Upper lobe of left lung (tissue), 6 donors: Measurements from ENCODE around the gene CCDC86. TPM values are rescaled to one million over a fixed set of nuclear protein-coding genes. Genes with fewer than 3 reads are reported as not detected.
A peak's percentile ranks its signal among the peaks of the same experiment; 100 is the strongest.

Source experiments
- ATAC-seq, 2 donors: fragments of 200-7000 bp; cut with Tn5 transposase; one replicate each; pipeline ENCODE4 v1.9.1; 2022; ENCODE audit warnings: mild to moderate bottlenecking in 2 of 2, moderate library complexity in 2 of 2; ENCODE audit not compliant: low FRiP score in 2 of 2
- DNase-seq, 2 donors: peaks; one replicate each; pipeline ENCODE4 v3.0.0-alpha.2; 2019 to 2020
- H3K27ac ChIP-seq, 4 donors: fragments of 200-600 bp; sonication (generic); one replicate each; pipeline ENCODE4 v1.5.1; 2016 to 2019
- H3K27me3 ChIP-seq, 4 donors: fragments of 200-600 bp; sonication (generic); one replicate each; pipeline ENCODE4 v1.5.1; 2017 to 2019
- H3K36me3 ChIP-seq, 4 donors: fragments of 200-600 bp; sonication (generic); one replicate each; pipeline ENCODE4 v1.5.1; 2016 to 2019
- H3K4me1 ChIP-seq, 4 donors: fragments of 200-600 bp; sonication (generic); one replicate each; pipeline ENCODE4 v1.5.1; 2018 to 2019
- H3K4me3 ChIP-seq, 4 donors: fragments of 200-600 bp; sonication (generic); one replicate each; pipeline ENCODE4 v1.5.1; 2017 to 2019; ENCODE audit warnings: mild to moderate bottlenecking in 2 of 4, moderate library complexity in 1 of 4
- H3K9me3 ChIP-seq, 4 donors: fragments of 200-600 bp; sonication (generic); one replicate each; pipeline ENCODE4 v1.5.1; 2018 to 2019
- CTCF ChIP-seq, 6 experiments: fragments of 450-650 bp in 4 of 6; fragments of 200-600 bp in 2 of 6; sonication (generic) in 2 of 6; IDR thresholded peaks; one replicate each; pipeline ENCODE4 v1.5.1; 2016 to 2019; ENCODE audit warnings: antibody characterized with exemption in 6 of 6
- EP300 ChIP-seq, 4 donors: sonication (generic); formaldehyde crosslinking; IDR thresholded peaks; one replicate each; pipeline ENCODE4 v1.5.1; 2017; ENCODE audit warnings: antibody characterized with exemption in 4 of 4, control low read depth in 2 of 4
- POLR2A ChIP-seq, 4 donors: fragments of 450-650 bp; IDR thresholded peaks; one replicate each; pipeline ENCODE4 v1.5.1; 2016 to 2017; ENCODE audit warnings: antibody characterized with exemption in 4 of 4, mild to moderate bottlenecking in 2 of 4
- POLR2AphosphoS5 ChIP-seq, 2 donors: sonication (generic); formaldehyde crosslinking; IDR thresholded peaks; one replicate each; pipeline ENCODE4 v1.5.1; 2017; ENCODE audit warnings: antibody characterized with exemption in 2 of 2
- WGBS, 2 donors: methylation state at CpG; one replicate each; pipeline ENCODE4 v1.1.5; 2017 to 2018; 5-methylcytosine and 5-hydroxymethylcytosine counted together
- total RNA-seq, 6 donors: library from RNA; depleted of rRNA in 4 of 6; stranded (reverse); fragments of >200 nt in 4 of 6; gene quantifications; one replicate each; pipeline versions ENCODE4 v1.1.0 to v1.2.1, GENCODE V29; 2016 to 2021
- donor health status: DM: no; HTN: no; CAD: no; lungs with moderate emphysema.
- donor health status: DM: no; HTN: yes; CAD: no; lungs with severe emphysema.

CCDC86 gene
- total RNA-seq, 6 donors from 2014 or later = 9.0 to 25.1 (median 17.9) TPM

DNA sequence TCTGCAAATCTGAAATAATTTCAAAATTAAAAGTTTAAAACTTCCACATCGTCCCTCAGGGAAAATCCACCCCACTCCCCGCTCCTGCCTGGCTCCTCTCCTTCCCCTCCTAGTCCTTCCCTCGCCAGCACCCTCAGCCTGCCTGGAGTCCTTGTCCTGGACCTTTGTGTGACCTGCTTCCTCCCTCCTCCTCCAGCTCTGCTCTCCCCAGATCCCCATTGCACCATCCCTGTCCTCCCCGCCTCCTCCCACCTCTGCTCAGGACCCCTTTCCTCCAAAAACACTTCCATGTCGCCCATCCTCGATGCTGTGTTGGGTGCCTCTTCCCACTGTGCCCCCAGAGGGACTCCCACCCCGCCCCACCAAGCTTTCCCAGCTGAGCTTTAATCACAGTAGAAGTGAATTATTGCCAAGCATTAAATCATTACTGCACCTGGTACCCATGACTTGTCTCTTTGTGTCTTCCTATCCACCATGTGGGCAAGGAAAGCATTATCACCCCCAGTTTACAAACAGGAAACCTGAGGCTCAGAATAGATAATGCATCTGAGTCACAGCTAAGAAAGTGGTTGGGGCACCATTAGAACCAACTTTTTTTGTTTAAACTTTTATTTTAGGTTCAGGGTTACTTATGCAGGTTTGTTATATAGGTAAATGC is 23.1 kb downstream of the CCDC86 start:
- TF ChIP-seq POLR2AphosphoS5 (IDR thresholded peaks at IDR 0.05) = no peak
- TF ChIP-seq POLR2A (IDR thresholded peaks at IDR 0.05) = no peak
- no peak for TF ChIP-seq EP300 (IDR thresholded peaks at IDR 0.05)
- TF ChIP-seq CTCF (IDR thresholded peaks at IDR 0.05) = no peak
- DNase-seq = peak in 1 of 2 donors; percentile 10

GRCh38 chr11:60866911-60867870 is 25.3 kb downstream of the CCDC86 start, which contains the start of gene ZP1:
TSS of gene ZP1 (plus strand) at chr11:60867542. CDS start at chr11:60867562, 20 bp downstream.
- Histone ChIP-seq H3K4me3 (no peak within 1 kb of the TSS), H3K27ac (no peak within 1 kb of the TSS), H3K4me1 (peaks cover 0 to 11% (median 8%) of the 10 kb centered on the region in 4 donors), H3K36me3 (no peaks in the 10 kb centered on the region), H3K9me3 (no peaks in the 10 kb centered on the region), H3K27me3 (no peaks in the 10 kb centered on the region)
- 77 to 79% methylated on average over 7 to 12 of the region's 13 CpGs for WGBS, 2 donors
- DNase-seq (peak; percentile 18 to 65), ATAC-seq (peak in 1 of 2 donors; percentile 5)
- TF ChIP-seq EP300 (IDR thresholded peaks at IDR 0.05) = no peak
- TF ChIP-seq POLR2A (IDR thresholded peaks at IDR 0.05) = no peak
- no peak for TF ChIP-seq CTCF (IDR thresholded peaks at IDR 0.05)
- TF ChIP-seq POLR2AphosphoS5 (IDR thresholded peaks at IDR 0.05) = no peak

More for the DNA sequence above, 23.1 kb downstream of the CCDC86 start:
- Histone ChIP-seq H3K27me3 (no peaks in the 10 kb centered on the region), H3K36me3 (no peaks in the 10 kb centered on the region), H3K4me3 (no peak overlapping the region), H3K9me3 (no peaks in the 10 kb centered on the region), H3K27ac (no peak overlapping the region), H3K4me1 (no peaks in the 10 kb centered on the region)
- 76 to 79% methylated on average over 7 of the region's 7 CpGs for WGBS, 2 donors
- no peak for ATAC-seq

GRCh38 chr11:60867871-60868681 is 26.2 kb downstream of the CCDC86 start:
- Histone ChIP-seq H3K4me3 (no peak overlapping the region), H3K36me3 (no peaks in the 10 kb centered on the region), H3K27me3 (no peaks in the 10 kb centered on the region), H3K4me1 (peaks cover 0 to 18% (median 9%) of the 10 kb centered on the region in 4 donors), H3K27ac (no peak overlapping the region), H3K9me3 (no peaks in the 10 kb centered on the region)
- 79 to 90% methylated on average over 7 to 10 of the region's 10 CpGs for WGBS, 2 donors
- DNase-seq (peak in 1 of 2 donors; percentile 0), ATAC-seq (no peak)
- TF ChIP-seq EP300 (IDR thresholded peaks at IDR 0.05) = no peak
- no peak for TF ChIP-seq CTCF (IDR thresholded peaks at IDR 0.05)
- no peak for TF ChIP-seq POLR2A (IDR thresholded peaks at IDR 0.05)
- TF ChIP-seq POLR2AphosphoS5 (IDR thresholded peaks at IDR 0.05) = no peak

DNA sequence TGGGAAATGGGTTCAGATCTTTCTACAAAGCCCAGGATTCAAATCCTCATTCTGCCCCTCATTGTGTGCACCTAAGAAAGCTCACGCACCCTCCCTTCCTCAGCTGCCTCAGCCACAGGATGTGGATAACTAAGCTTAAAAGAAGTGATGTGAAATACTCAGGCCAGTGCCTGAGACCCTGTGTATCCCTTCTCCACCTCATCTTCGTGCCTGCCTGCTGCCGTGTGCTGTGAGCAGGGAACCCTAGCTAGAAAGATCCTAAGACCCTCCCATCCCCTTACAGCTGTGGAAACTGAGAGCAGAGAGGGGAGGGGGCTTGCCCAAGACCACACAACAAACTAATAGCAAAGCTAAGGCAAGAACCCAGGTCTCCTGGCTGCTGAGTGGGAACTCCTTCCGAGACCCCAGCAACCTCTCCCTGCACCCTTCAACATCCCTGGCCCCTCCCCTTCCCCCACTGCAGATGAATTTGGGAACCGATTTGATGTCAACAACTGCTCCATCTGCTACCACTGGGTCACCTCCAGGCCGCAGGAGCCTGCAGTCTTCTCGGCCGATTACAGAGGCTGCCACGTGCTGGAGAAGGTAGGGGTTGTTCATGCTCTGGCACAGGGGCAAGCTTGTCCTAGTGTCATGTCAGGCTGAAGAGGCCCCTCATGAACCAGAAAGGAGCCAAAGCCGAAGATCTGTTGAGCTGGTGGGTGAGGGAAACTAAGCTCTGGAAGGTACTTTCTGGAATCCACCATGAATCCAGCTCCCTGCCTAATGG is 27.0 kb downstream of the CCDC86 start:
- Histone ChIP-seq H3K9me3 (no peaks in the 10 kb centered on the region), H3K4me1 (peaks cover 0 to 22% (median 9%) of the 10 kb centered on the region in 4 donors), H3K4me3 (no peak overlapping the region), H3K27me3 (no peaks in the 10 kb centered on the region), H3K36me3 (no peaks in the 10 kb centered on the region), H3K27ac (no peak overlapping the region)
- 85 to 88% methylated on average over 7 to 10 of the region's 10 CpGs for WGBS, 2 donors
- ATAC-seq (no peak), DNase-seq (peak in 1 of 2 donors; percentile 8)
- TF ChIP-seq POLR2A (IDR thresholded peaks at IDR 0.05) = no peak
- no peak for TF ChIP-seq POLR2AphosphoS5 (IDR thresholded peaks at IDR 0.05)
- TF ChIP-seq CTCF (IDR thresholded peaks at IDR 0.05) = no peak
- TF ChIP-seq EP300 (IDR thresholded peaks at IDR 0.05) = no peak
